Activated CD4-positive, CD25-positive, alpha-beta regulatory T cell treated with anti-CD3 and anti-CD28 coated beads, Interleukin-2, amount 50 U/mL, for 24 hours (primary cell): ENCODE results near the gene OR1J1.

ENCODE experiments used
- ATAC-seq, 2 donors: fragments of 150-1000 bp; cut with Tn5 transposase; one replicate each; pipeline ENCODE4 v1.10.0; 2021; ENCODE audit warnings: mild to moderate bottlenecking in 1 of 2, moderate library complexity in 1 of 2

Gene OR1J1

GRCh38 chr9:122444041-122444733, 33.5 kb downstream of the OR1J1 start:
- ATAC-seq, result no peak

GRCh38 chr9:122442568-122442967, 35.2 kb downstream of the OR1J1 start:
- no peak for ATAC-seq
